Ovary (tissue), 9 donors: ENCODE data around the gene FBXL17. TPM values are rescaled to one million over a fixed set of nuclear protein-coding genes. Genes with fewer than 3 reads are reported as not detected.

ENCODE experiments used
- DNase-seq, 5 donors: peaks; one replicate each; pipeline ENCODE4 v3.0.0-alpha.2; 2019 to 2020
- H3K27ac ChIP-seq, 2 donors: fragments of 200-600 bp; one replicate each; pipeline versions ENCODE4 v1.5.1 to v1.8.0; 2019 to 2022
- H3K27me3 ChIP-seq: fragments of 200-600 bp; one replicate; pipeline ENCODE4 v1.8.0; 2022
- H3K36me3 ChIP-seq: fragments of 200-600 bp; sonication (generic); one replicate; pipeline ENCODE4 v1.5.1; 2019
- H3K4me1 ChIP-seq: one replicate; pipeline ENCODE4 v1.8.1; 2013; ENCODE audit warnings: mild to moderate bottlenecking, moderate library complexity; ENCODE audit not compliant: insufficient read depth
- H3K4me3 ChIP-seq: fragments of 200-600 bp; sonication (generic); one replicate; pipeline ENCODE4 v1.5.1; 2017
- H3K9me3 ChIP-seq, 2 donors: fragments of 200-600 bp in 1 of 2; sonication (generic) in 1 of 2; one replicate each; pipeline versions ENCODE4 v1.5.1 to v1.8.1; 2013 to 2019; ENCODE audit warnings: mild to moderate bottlenecking in 1 of 2, moderate library complexity in 1 of 2
- EP300 ChIP-seq: sonication (generic); formaldehyde crosslinking; IDR thresholded peaks from one replicate; pipeline ENCODE4 v1.6.1; 2017; ENCODE audit warnings: antibody characterized with exemption
- POLR2A ChIP-seq: fragments of 450-650 bp; IDR thresholded peaks from one replicate; pipeline ENCODE4 v1.6.1; 2017; ENCODE audit warnings: antibody characterized with exemption, mild to moderate bottlenecking, moderate library complexity
- WGBS, 3 donors: extraction: QIAGEN DNeasy Blood & Tissue Kit in 1 of 3; methylation state at CpG; one replicate each; pipeline versions ENCODE4 v1.1.5 to v1.1.7; 2013 to 2017; 5-methylcytosine and 5-hydroxymethylcytosine counted together
- intact Hi-C, 4 donors: fragments of 100-400 bp; cut with DNase I; formaldehyde crosslinking; loops; one replicate each; pipeline versions ENCODE4 v1.11.0 to v1.15.1; 2022 to 2023
- polyA plus RNA-seq, 2 donors: library from polyadenylated mRNA; stranded (reverse); fragments of 200-250 nt in 1 of 2; fragments of 350-450 nt in 1 of 2; fragmentation: Illumina TruSeq in 1 of 2; extraction: RNeasy Lipid Tissue Mini Kit (QIAGEN cat#74804) in 1 of 2; gene quantifications; one replicate each; pipeline ENCODE4 v1.2.3, GENCODE V29; 2013 to 2014
- total RNA-seq, 7 donors: library from RNA; depleted of rRNA in 2 of 7; stranded (reverse); fragments of >200 nt in 2 of 7; fragmentation: NEBNext Ultra II Directional in 3 of 7; extraction: Animal tissue kit (Norgen Biotek cat#: 25700) in 3 of 7; gene quantifications; one replicate each; pipeline versions ENCODE4 v1.1.0 to v1.2.4, GENCODE V29; 2016 to 2023
- TF ChIP-seq, protein P1 (sequence below), 3 donors: fragments of 450-650 bp in 2 of 3; fragments of 200-600 bp in 1 of 3; IDR thresholded peaks; one replicate each; pipeline versions ENCODE4 v1.5.1 to v1.8.0; 2016 to 2022; ENCODE audit warnings: antibody characterized with exemption in 3 of 3, mild to moderate bottlenecking in 1 of 3
- donor health status: DM: no; HTN: no; CAD: no; lungs with moderate emphysema.
- donor health status: DM: no; HTN: no; CAD: no.
- donor health status: Bipolar disorder and iron deficiency.
- donor health status: DM: yes; HTN: yes; CAD: no.
- donor health status: DM: no; HTN: no; CAD: no.
- donor health status: DM: yes; HTN: yes; CAD: no.

Gene FBXL17
- total and polyA plus RNA-seq, 9 donors = 6.8 to 20.4 (median 15.9) TPM

DNA sequence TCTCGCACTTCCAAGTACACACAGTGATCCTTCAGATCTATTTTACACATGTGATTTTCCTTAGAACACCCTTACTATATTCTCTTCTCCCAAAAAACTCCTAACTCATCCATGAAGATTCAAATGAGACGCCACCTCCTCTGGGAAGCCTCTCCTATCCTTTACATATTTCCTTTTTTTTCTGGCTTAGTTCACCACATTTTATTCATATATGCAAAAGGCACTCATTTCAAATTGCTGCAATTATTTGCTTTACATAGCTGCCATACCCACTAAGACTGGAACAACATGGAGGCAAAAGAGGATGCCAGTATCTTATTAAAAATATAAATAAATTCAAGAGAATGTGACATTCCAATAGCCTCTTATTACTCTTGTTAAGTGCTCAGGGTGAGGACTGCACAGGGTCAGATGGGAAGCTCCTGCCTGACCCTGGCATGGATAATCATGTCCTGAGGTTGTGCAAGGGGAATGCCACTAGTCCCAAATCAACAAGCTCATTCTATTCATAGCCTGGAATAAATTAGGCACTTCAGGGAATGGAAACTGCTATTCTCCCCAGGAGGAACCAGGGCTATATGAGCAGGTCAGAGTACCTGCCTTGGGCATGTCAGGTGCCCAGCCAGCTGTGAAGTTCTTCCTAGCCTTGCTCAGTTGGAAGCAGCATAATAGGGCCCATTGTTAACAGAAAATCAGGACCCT is 262.9 kb downstream of the FBXL17 start:
- no peak overlapping the region for H3K4me3 ChIP-seq
- H3K27me3 ChIP-seq = no peaks in the 10 kb centered on the region
- DNase-seq = no peak
- no peaks in the 10 kb centered on the region for H3K9me3 ChIP-seq
- TF ChIP-seq EP300 (no peak), POLR2A (no peak)
- TF ChIP-seq, protein P1, sequence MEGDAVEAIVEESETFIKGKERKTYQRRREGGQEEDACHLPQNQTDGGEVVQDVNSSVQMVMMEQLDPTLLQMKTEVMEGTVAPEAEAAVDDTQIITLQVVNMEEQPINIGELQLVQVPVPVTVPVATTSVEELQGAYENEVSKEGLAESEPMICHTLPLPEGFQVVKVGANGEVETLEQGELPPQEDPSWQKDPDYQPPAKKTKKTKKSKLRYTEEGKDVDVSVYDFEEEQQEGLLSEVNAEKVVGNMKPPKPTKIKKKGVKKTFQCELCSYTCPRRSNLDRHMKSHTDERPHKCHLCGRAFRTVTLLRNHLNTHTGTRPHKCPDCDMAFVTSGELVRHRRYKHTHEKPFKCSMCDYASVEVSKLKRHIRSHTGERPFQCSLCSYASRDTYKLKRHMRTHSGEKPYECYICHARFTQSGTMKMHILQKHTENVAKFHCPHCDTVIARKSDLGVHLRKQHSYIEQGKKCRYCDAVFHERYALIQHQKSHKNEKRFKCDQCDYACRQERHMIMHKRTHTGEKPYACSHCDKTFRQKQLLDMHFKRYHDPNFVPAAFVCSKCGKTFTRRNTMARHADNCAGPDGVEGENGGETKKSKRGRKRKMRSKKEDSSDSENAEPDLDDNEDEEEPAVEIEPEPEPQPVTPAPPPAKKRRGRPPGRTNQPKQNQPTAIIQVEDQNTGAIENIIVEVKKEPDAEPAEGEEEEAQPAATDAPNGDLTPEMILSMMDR (IDR thresholded peaks at IDR 0.05) = no peak
- no peak overlapping the region for H3K27ac ChIP-seq
- H3K36me3 ChIP-seq = no peaks in the 10 kb centered on the region
- 96 to 99% (median 97%) methylated on average over 2 of the region's 2 CpGs for WGBS, 3 donors
- intact Hi-C loops = no loop called here
- no peaks in the 10 kb centered on the region for H3K4me1 ChIP-seq

DNA sequence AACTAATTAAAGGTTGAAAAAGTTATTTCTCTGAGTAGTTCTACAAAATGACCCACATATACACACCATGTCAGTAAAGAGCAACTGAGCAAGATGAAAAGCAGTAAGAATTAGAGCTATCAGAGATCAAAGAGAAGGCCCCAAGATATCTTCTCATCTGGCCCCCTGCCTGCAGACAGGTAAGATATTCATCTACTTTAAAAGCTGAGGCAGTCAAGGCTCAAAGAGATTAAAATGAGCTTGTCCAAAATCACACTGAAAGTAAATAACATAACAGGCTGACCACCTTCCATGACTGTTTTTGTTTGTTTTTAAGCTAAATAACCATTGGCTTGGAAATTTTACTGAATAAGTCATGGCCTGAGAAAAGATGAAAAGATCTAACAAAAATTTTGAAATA is 266.2 kb downstream of the FBXL17 start:
- TF ChIP-seq EP300 (no peak), POLR2A (no peak)
- TF ChIP-seq, protein P1 (IDR thresholded peaks at IDR 0.05) = no peak
- DNase-seq = no peak
- Histone ChIP-seq H3K9me3 (no peaks in the 10 kb centered on the region), H3K27me3 (peaks cover 2% of the 10 kb centered on the region), H3K36me3 (no peaks in the 10 kb centered on the region), H3K4me1 (no peaks in the 10 kb centered on the region), H3K4me3 (no peak overlapping the region), H3K27ac (no peak overlapping the region)
- intact Hi-C loops = no loop called here

DNA sequence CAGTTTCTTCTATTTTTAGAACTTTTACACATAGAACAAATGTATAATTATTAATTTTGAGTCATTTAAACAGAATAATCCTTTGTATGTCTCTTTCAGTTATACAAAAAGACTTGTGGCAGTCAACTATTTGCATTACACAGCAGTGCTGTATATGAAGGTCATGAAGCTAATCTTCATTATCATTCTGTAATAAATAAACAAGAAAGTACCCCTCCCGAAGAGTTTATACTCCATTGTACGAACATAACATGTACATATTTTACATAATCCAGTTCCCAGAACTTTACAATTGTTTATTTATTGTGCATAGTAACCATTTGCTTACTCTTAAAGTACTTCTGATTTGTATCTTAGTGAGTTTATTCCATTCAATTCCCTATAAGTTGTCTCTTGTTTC is 267.9 kb downstream of the FBXL17 start:
- H3K27me3 ChIP-seq = peaks cover 2% of the 10 kb centered on the region
- no peaks in the 10 kb centered on the region for H3K36me3 ChIP-seq
- no peak overlapping the region for H3K27ac ChIP-seq
- DNase-seq = no peak
- 96 to 100% (median 97%) methylated on average over 2 of the region's 2 CpGs for WGBS, 3 donors
- intact Hi-C loops = no loop called here
- no peaks in the 10 kb centered on the region for H3K4me1 ChIP-seq
- TF ChIP-seq, protein P1 (IDR thresholded peaks at IDR 0.05) = no peak
- TF ChIP-seq POLR2A = no peak
- no peak for TF ChIP-seq EP300
- H3K4me3 ChIP-seq = no peak overlapping the region
- H3K9me3 ChIP-seq = no peaks in the 10 kb centered on the region

DNA sequence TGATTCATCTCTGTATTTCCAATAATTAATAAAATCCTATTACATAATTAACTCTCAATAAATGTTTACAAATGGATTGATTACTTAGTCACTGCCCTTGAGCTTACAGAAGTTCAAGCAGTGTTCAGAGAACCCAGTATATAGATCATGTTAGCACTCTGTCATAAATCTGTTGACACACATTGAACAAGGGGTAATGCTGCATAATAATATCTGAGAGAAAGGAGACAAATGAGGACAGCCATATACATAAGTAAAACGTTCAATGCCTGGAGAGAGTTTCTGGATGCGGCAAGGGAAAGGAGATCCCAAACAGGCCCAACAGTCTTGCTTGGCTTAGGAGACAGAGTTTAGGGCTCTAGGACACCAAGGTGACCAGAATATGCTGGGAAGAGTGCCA is 270.2 kb downstream of the FBXL17 start:
- Histone ChIP-seq H3K9me3 (no peaks in the 10 kb centered on the region), H3K27ac (no peak overlapping the region), H3K36me3 (no peaks in the 10 kb centered on the region), H3K27me3 (peaks cover 2% of the 10 kb centered on the region), H3K4me1 (no peaks in the 10 kb centered on the region), H3K4me3 (no peak overlapping the region)
- DNase-seq = no peak
- TF ChIP-seq, protein P1 (IDR thresholded peaks at IDR 0.05) = no peak
- TF ChIP-seq POLR2A (no peak), EP300 (no peak)
- 77 to 91% (median 88%) methylated on average over 2 of the region's 2 CpGs for WGBS, 3 donors
- intact Hi-C loops = no loop called here
